ENCODE data around the gene TASP1. TPM values are rescaled to one million over a fixed set of nuclear protein-coding genes. Genes with fewer than 3 reads are reported as not detected.

The TASP1 gene
- total RNA-seq, 1 experiment from 2014 or later, result 13.9 TPM

- H2AFZ ChIP-seq (ENCODE audit: low read length), result no peak overlapping the region
- CTCF ChIA-PET, result no interaction called here
- POLR2A ChIA-PET (ENCODE audit: unreplicated experiment), result no interaction called here
- no peak overlapping the region for H3K27ac ChIP-seq (ENCODE audit: low read length)
- no peaks in the 10 kb centered on the region for H4K20me1 ChIP-seq (ENCODE audit: low read length)
- no peaks in the 10 kb centered on the region for H3K27me3 ChIP-seq (ENCODE audit: low read length)
- intact Hi-C loops (cut with micrococcal nuclease), result no loop called here
- H3K9me2 ChIP-seq (replicated peaks; ENCODE audit: low read length), result no peaks in the 10 kb centered on the region
- H3K9me3 ChIP-seq (ENCODE audit: low read length), result no peaks in the 10 kb centered on the region
- no peak for TF ChIP-seq EZH2phosphoT487 (IDR thresholded peaks at IDR 0.05; ENCODE audit: borderline replicate concordance, low read length)
- TF ChIP-seq CTCF (conservative IDR thresholded peaks at IDR 0.05; ENCODE audit: low read depth, low read length), result no peak
- no peak for TF ChIP-seq EZH2 (IDR thresholded peaks at IDR 0.05; ENCODE audit: low read length, unreplicated experiment)
- DNase-seq (no peak), ATAC-seq (no peak)
- no peaks in the 10 kb centered on the region for H3K36me3 ChIP-seq (ENCODE audit: low read depth, low read length)
- no peaks in the 10 kb centered on the region for H3K79me2 ChIP-seq (ENCODE audit: low read length)
- no peaks in the 10 kb centered on the region for H3F3A ChIP-seq (ENCODE audit: low read length, unreplicated experiment)
- H3K4me1 ChIP-seq (ENCODE audit: insufficient read depth, low read length), result no peaks in the 10 kb centered on the region
- no TSS peak for BruUV-seq (replicated peaks)
- H3K4me2 ChIP-seq (ENCODE audit: low read length), result no peak overlapping the region
- no peak overlapping the region for H3K4me3 ChIP-seq (ENCODE audit: low read length)
- no peak overlapping the region for H3K9ac ChIP-seq (ENCODE audit: low read length)
Observed at GRCh38 chr20:13648291-13649228, 9.8 kb upstream of the TASP1 start.

- no peaks in the 10 kb centered on the region for H3K9me2 ChIP-seq (replicated peaks; ENCODE audit: low read length)
- H3K4me1 ChIP-seq (ENCODE audit: insufficient read depth, low read length), result no peaks in the 10 kb centered on the region
- no peak for ATAC-seq
- ChIA-PET POLR2A (ENCODE audit: unreplicated experiment) (no interaction called here), CTCF (no interaction called here)
- TF ChIP-seq CTCF (conservative IDR thresholded peaks at IDR 0.05; ENCODE audit: low read depth, low read length), result no peak
- TF ChIP-seq EZH2phosphoT487 (IDR thresholded peaks at IDR 0.05; ENCODE audit: borderline replicate concordance, low read length), result no peak
- no peak for TF ChIP-seq EZH2 (IDR thresholded peaks at IDR 0.05; ENCODE audit: low read length, unreplicated experiment)
- H4K20me1 ChIP-seq (ENCODE audit: low read length), result no peaks in the 10 kb centered on the region
- no TSS peak for BruUV-seq (replicated peaks)
- H3K27me3 ChIP-seq (ENCODE audit: low read length), result no peaks in the 10 kb centered on the region
- no peaks in the 10 kb centered on the region for H3K36me3 ChIP-seq (ENCODE audit: low read depth, low read length)
- no peak overlapping the region for H2AFZ ChIP-seq (ENCODE audit: low read length)
- no peak overlapping the region for H3K4me3 ChIP-seq (ENCODE audit: low read length)
- no peaks in the 10 kb centered on the region for H3K9me3 ChIP-seq (ENCODE audit: low read length)
- H3K4me2 ChIP-seq (ENCODE audit: low read length), result no peak overlapping the region
- no peaks in the 10 kb centered on the region for H3F3A ChIP-seq (ENCODE audit: low read length, unreplicated experiment)
- no peak overlapping the region for H3K9ac ChIP-seq (ENCODE audit: low read length)
- H3K27ac ChIP-seq (ENCODE audit: low read length), result no peak overlapping the region
- no peak for DNase-seq
- intact Hi-C loops (cut with micrococcal nuclease), result no loop called here
- H3K79me2 ChIP-seq (ENCODE audit: low read length), result no peaks in the 10 kb centered on the region
Observed at GRCh38 chr20:13644010-13644409, 5.3 kb upstream of the TASP1 start.

- intact Hi-C loops (cut with micrococcal nuclease), result loop anchor here (1.0 kb wide), 1 partner anchor 85 kb away; no protein-coding TSS in a partner anchor
- Histone ChIP-seq H2AFZ (ENCODE audit: low read length) (peak overlapping the region; percentile 95), H3K9me2 (replicated peaks; ENCODE audit: low read length) (no peaks in the 10 kb centered on the region), H3K79me2 (ENCODE audit: low read length) (peaks cover 44% of the 10 kb centered on the region), H3K4me3 (ENCODE audit: low read length) (peak overlapping the region; percentile 86), H4K20me1 (ENCODE audit: low read length) (peaks cover 12% of the 10 kb centered on the region; the same call in 1 of the 2 replicates), H3K4me1 (ENCODE audit: insufficient read depth, low read length) (peaks cover 7% of the 10 kb centered on the region), H3F3A (ENCODE audit: low read length, unreplicated experiment) (no peaks in the 10 kb centered on the region), H3K27me3 (ENCODE audit: low read length) (no peaks in the 10 kb centered on the region), H3K27ac (ENCODE audit: low read length) (no peak overlapping the region), H3K9ac (ENCODE audit: low read length) (peak overlapping the region; percentile 32), H3K9me3 (ENCODE audit: low read length) (no peaks in the 10 kb centered on the region), H3K4me2 (ENCODE audit: low read length) (peak overlapping the region; percentile 88), H3K36me3 (ENCODE audit: low read depth, low read length) (no peaks in the 10 kb centered on the region)
- ChIA-PET CTCF (interaction anchor here (0.7 kb wide), 1 partner anchor 92 kb away, joined by 3 read pairs; no protein-coding TSS in a partner anchor), POLR2A (ENCODE audit: unreplicated experiment) (interaction anchor here (0.5 kb wide), 1 partner anchor 148 kb away, joined by 8 read pairs; no protein-coding TSS in a partner anchor)
- TF ChIP-seq EZH2phosphoT487 (IDR thresholded peaks at IDR 0.05; ENCODE audit: borderline replicate concordance, low read length) (no peak), EZH2 (IDR thresholded peaks at IDR 0.05; ENCODE audit: low read length, unreplicated experiment) (no peak), CTCF (conservative IDR thresholded peaks at IDR 0.05; ENCODE audit: low read depth, low read length) (no peak)
- DNase-seq (no peak), ATAC-seq (peak; percentile 25)
- no TSS peak for BruUV-seq (replicated peaks)
Observed at GRCh38 chr20:13639150-13639497, 392 bp upstream of the TASP1 start.
